Middle frontal gyrus (tissue), 1 donor: ENCODE results near the gene CAPG.
"Not testable (repeated sequence)": the region's sequence is repeated elsewhere in the genome, so short reads cannot be mapped to it uniquely, and the experiment has no call there.

Source experiments
- DNase-seq: peaks from one replicate; pipeline ENCODE4 v3.0.0-alpha.2; 2015; ENCODE audit warnings: low spot score; ENCODE audit errors: extremely low spot score

CAPG gene

DNA sequence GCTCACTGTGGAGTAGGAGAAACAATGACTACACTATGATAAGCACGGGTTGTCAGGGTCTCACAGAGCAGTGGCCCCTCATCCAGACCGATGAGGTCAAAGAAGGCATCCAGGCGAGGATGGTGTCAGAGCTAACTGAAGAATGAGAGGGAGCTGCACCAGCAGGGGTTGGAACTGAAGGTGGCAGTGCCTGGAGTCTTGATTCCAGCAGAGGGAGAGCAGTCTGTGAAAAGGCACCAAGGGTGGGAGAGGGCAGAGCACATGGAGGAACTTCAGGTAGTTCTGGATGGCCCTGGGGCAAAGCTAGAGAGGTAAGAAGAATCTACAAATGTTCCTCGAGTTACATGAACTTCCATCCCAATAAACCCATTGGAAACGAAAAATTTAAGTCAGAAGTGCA is 43.0 kb downstream of the CAPG start:
- DNase-seq: no peak

- DNase-seq: not testable (repeated sequence)
Observed at GRCh38 chr2:85362653-85363387, 47.3 kb downstream of the CAPG start.

- no peak for DNase-seq
Observed at GRCh38 chr2:85357736-85358135, 52.4 kb downstream of the CAPG start.

- DNase-seq: no peak
Observed at GRCh38 chr2:85356186-85356585, 54.0 kb downstream of the CAPG start.

DNA sequence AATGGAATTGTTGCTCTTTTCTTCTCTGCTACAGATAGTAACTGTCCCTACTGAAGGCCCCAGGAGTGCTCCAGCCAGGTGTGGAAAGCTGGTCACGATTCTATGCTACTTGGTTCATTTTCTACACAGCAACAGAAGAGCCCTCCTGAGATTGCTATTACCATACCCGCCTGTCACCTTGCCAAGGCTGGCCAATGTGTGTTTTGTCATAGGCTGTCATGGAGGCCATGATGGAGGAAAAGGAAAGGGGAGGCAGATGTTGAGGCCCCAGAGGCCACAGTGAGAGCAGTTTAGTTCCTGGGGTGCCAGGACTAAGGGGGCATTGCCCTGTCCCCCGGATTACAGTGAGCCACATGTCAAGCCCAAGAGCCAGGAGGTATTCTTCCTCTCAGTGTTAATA is 54.6 kb downstream of the CAPG start:
- no peak for DNase-seq

- no peak for DNase-seq
Observed at GRCh38 chr2:85355073-85355410, 55.1 kb downstream of the CAPG start.

DNA sequence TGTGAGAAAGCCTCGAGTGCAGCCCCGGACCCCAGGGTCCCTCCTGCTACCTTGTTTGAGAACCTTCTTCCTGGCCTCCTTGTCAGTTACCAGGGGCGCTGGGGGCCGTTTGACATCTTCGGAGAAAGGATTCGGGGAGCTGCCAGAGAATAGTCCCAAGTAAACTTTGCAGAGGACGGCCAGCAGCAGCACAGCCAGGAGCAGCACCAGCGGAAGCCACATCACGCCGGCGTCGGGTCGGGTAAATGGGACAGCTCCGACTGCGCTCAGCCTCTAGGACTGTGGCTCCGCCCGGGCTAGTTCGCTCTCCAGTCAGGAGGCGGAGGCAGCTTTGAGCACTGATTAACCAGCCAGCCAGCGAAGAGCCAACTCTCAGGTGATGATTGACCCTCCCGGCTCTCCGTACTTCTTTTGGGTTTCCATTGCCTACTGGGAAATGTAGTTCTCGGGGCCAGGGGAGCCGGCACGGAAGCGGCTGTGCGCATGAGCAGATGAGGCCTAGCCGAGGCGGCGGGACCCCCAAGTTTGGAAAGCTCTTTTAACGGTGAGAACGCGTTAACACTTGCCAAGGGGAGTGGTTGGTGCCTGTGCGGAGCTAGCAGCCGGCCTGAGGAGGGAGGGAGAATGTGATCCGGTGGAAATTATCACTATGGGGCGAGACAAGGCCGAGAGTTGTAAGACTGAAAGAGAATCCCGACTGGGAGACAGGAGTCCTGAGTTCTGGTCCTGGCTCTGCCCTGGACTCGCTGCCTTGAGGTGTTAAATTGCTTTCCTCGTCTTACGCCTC is 55.7 kb downstream of the CAPG start, which contains the start of the genes ELMOD3 and RETSAT:
TSS of gene ELMOD3 (plus strand) at position 484 of the 787 bp plus-strand sequence. CDS start 2,430 bp downstream, outside the sequence.
TSS of gene RETSAT (minus strand) at position 243 of the 787 bp plus-strand sequence. CDS start at position 222, 21 bp downstream.
- DNase-seq: peak; percentile 92

DNA sequence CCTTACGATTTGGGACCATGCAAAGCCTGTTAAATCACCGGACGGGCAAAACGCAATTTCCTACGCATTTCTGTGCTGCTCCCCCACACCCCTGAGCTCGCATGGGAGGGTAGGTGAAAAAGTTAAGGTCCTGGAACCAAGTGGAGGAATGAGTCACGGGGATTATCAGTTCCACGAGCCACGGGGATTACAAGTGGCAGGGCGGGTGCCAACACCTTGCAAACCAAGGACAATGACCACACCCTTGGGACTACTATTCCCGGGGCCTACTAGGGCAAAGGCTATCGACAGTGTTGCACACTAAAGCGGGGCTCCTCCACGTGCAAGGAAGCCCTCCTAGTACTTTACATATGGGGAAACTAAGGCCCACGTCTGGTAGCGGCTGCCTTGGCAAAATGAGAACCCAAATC is 56.3 kb downstream of the CAPG start:
- no peak for DNase-seq

DNA sequence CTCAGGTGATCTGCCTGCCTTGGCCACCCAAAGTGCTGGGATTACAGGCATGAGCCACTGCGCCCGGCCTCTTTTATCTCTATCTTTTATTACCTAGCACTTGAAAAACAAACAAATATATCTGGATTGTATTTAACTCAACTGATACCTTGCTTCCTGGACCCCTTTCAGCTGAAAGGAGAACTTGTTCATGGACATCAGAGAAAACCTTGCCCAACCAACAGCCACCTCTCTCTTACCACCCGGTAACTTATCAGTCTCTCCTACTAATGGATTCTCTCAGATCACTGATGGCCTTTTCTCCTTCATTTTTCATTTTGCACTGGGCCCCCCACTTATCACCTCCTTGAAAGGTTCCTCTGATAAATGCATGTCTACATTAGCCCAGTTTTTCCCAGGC is 62.6 kb downstream of the CAPG start:
- DNase-seq: no peak
